Bone marrow (tissue), 2 donors: ENCODE results near the gene PERCC1.

Experiments used
- DNase-seq, 2 donors: peaks; one replicate each; lab custom pipeline; 2025; lab: John Stamatoyannopoulos, UW

Gene PERCC1

GRCh38 chr16:1450218-1450617 lies 19.3 kb downstream of the PERCC1 start:
- no peak for DNase-seq

- no peak for DNase-seq
Observed at GRCh38 chr16:1450841-1451240, 20.0 kb downstream of the PERCC1 start.

- DNase-seq: no peak
Observed at GRCh38 chr16:1451702-1452392, 21.0 kb downstream of the PERCC1 start.

- no peak for DNase-seq
Observed at GRCh38 chr16:1452530-1452929, 21.7 kb downstream of the PERCC1 start.

GRCh38 chr16:1453316-1453715 lies 22.4 kb downstream of the PERCC1 start:
- DNase-seq: no peak

- no peak for DNase-seq
Observed at GRCh38 chr16:1454561-1454960, 23.7 kb downstream of the PERCC1 start.

- no peak for DNase-seq
Observed at GRCh38 chr16:1455190-1456171, 24.6 kb downstream of the PERCC1 start.

GRCh38 chr16:1456951-1457350 lies 26.1 kb downstream of the PERCC1 start:
- DNase-seq: no peak

GRCh38 chr16:1457489-1458245 lies 26.8 kb downstream of the PERCC1 start:
- DNase-seq: no peak

- no peak for DNase-seq
Observed at GRCh38 chr16:1458336-1458976, 27.6 kb downstream of the PERCC1 start.

GRCh38 chr16:1458977-1459341 lies 28.1 kb downstream of the PERCC1 start:
- DNase-seq: no peak

- DNase-seq: no peak
Observed at GRCh38 chr16:1459967-1460366, 29.1 kb downstream of the PERCC1 start.

GRCh38 chr16:1460602-1461138 lies 29.8 kb downstream of the PERCC1 start:
- DNase-seq: no peak

- DNase-seq: no peak
Observed at GRCh38 chr16:1461146-1461545, 30.3 kb downstream of the PERCC1 start.

- DNase-seq: no peak
Observed at GRCh38 chr16:1464196-1464893, 33.5 kb downstream of the PERCC1 start.

GRCh38 chr16:1464894-1465566 lies 34.2 kb downstream of the PERCC1 start:
- no peak for DNase-seq

- no peak for DNase-seq
Observed at GRCh38 chr16:1465567-1465915, 34.7 kb downstream of the PERCC1 start.

GRCh38 chr16:1466054-1466453 lies 35.2 kb downstream of the PERCC1 start:
- no peak for DNase-seq

- DNase-seq: no peak
Observed at GRCh38 chr16:1466968-1467521, 36.2 kb downstream of the PERCC1 start.

- no peak for DNase-seq
Observed at GRCh38 chr16:1468426-1468810, 37.5 kb downstream of the PERCC1 start.
